HG03066 (cell line): Measurements from ENCODE around the gene CCNYL1.
A peak's percentile ranks its signal among the peaks of the same experiment; 100 is the strongest.
"Not testable (repeated sequence)": the region's sequence is repeated elsewhere in the genome, so short reads cannot be mapped to it uniquely, and the experiment has no call there.

Experiments used
- ATAC-seq: cut with Tn5 transposase; IDR thresholded peaks from one replicate; pipeline ENCODE4 v1.9.1; 2021; ENCODE audit warnings: low read depth; ENCODE audit not compliant: unreplicated experiment

CCNYL1 gene

DNA sequence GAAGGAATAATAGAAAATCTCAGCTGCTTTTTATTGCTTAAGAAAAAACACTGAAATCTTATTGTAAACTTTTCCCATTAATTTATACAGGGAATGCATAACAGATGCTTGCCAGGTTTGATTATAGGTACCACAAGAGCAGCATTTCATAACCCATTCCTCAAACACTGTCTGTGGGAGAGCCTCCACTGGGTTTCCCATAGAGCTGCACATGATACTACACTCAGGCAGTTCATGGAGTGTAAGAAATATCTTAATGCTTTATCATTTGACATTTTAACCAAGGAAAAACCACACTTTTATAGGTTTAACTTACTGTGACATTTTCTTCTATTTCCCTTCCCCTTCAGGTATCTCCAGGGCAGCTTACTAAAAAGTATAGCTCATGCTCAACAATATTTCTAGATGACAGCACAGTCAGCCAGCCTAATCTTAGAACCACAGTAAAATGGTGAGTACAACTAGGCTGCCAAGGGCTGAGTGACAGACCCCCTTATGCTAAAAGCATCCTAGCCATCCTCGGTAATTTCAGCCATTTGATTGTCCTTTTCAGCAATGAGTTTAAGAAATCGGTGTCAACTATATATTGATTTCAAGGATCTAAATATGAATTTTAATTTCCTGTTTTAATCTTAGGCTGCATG is 22.3 kb downstream of the CCNYL1 start:
- ATAC-seq, result no peak

- no peak for ATAC-seq
Observed at GRCh38 chr2:207734264-207734635, 22.8 kb downstream of the CCNYL1 start.

DNA sequence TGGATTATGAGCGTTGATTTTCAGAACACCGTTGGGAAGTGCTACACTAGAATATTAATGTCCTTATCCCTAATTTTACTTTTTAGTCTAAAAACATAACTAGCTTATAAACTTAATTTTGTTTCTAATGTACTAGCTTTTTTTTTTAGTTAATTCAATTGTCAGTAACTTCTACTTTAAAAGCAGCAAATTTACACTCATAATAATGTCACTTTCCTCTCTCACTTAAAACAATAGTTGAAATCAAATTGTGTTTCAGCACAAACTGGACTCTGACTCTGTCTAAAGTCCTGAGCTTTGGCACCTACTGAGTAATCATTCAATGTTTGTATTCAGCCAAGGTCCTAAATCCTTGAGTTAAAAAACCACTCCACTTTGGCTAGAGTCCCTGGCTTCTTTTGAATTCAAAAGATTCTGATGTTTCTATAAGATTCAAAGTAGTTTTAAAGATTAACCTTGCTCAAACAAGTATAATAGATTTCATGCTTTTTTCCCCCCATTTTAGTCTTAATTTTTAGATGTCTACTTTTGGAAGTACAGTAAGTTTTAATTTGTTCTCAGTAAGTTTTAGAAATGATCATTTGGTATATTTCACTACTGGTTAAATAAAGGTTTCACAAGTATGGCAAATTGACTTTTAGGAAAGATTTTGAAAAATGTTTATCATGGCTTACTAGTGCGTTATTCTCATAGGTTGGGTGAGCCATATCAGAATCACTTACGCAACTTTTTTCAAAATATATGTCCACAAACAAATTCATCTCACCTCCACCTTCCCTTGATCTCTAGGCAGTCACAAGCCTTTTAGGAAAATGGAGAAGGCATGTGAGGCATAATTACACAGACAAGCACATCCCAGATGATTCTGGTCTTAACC is 23.4 kb downstream of the CCNYL1 start:
- ATAC-seq, result no peak

DNA sequence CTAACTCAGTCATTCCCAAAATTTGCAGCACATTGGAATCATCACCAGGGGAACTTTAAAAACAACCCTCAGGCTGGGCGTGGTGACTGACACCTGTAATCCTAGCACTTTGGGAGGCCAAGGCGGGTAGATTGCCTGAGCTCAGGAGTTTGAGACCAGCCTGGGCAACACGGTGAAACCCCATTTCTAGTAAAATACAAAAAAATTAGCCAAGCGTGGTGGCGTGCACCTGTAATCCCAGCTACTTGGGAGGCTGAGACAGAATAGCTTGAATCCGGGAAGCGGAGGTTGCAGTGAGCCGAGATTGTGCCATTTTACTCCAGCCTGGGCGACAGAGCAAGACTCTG is 24.0 kb downstream of the CCNYL1 start:
- ATAC-seq, result not testable (repeated sequence)

- ATAC-seq, result no peak
Observed at GRCh38 chr2:207743514-207743913, 32.1 kb downstream of the CCNYL1 start.

DNA sequence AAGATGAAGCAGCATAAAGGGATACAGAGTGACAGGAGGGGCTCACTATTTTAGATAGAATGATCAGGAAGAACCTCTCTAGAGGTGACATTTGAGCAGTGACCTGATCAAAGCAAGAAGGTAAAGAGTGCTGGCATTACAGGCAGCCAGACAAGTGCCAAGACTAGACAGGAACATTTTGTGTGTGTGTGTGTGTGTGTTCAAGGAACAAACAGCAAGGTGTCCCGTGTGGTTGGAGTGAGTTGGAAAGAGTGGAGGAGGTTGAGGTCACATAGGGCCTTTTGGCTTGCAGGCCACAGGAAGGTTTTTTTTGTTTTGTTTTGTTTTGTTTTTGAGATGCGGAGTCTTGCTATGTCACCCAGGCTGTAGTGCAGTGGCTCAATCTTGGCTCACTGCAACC is 32.6 kb downstream of the CCNYL1 start:
- ATAC-seq, result no peak

GRCh38 chr2:207744451-207744850 is 33.0 kb downstream of the CCNYL1 start:
- no peak for ATAC-seq

DNA sequence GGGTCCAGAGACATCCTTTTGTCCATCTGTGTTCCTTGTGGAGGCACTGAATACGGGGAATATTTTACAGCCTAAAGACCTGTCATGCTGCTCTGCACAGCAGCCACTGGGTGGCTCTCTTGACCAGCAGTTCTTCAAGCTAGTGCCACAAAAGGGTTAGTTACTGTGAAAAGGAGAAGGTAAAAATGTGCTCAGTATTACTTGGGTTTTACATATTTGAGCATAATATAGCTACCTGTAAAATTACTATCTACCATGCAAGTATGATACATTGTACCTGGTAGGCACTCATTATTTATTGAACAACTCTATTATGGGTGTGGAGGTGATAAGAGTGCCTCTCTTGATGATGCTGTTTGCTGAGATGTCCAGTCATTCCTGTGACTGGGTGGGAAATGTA is 34.7 kb downstream of the CCNYL1 start:
- peak; percentile 83 for ATAC-seq

- ATAC-seq, result no peak
Observed at GRCh38 chr2:207747653-207748560, 36.5 kb downstream of the CCNYL1 start.

- ATAC-seq, result no peak
Observed at GRCh38 chr2:207748993-207749392, 37.6 kb downstream of the CCNYL1 start.

DNA sequence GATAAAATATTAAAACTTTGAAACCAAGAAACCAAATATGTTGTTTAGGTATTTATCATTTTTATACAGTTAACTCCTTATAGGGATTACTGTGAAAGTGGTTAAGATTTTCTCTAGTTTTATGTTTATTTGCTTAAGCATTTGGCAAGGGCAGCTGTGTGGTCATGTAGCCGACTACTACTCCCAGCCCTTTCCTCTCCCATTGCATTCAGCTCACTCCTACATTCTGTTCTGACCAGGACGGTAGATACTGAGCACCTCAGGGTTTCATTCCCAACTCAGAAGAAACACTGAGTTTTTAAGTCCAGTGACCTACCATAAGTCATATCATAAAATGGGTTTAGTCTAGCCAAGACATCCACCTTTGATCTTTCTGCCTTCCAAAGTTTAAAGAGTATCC is 38.4 kb downstream of the CCNYL1 start:
- no peak for ATAC-seq

GRCh38 chr2:207750345-207750744 is 38.9 kb downstream of the CCNYL1 start:
- no peak for ATAC-seq

DNA sequence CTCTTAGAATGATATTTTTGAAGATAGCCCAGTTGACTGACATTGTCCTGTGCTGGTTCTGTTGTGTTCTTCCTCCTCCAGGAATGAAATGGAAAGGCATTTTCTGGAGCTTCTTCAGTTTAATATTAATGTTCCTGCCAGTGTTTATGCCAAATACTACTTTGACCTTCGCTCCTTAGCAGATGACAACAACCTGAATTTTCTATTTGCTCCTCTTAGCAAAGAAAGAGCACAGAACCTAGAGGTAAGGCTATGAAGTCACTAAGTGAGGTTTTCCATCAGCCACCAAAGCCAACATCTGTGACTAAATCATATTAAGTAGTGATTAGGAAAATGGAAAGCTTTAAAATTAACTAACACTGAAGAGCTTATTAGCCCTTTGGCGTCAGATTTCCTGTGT is 39.4 kb downstream of the CCNYL1 start:
- ATAC-seq, result no peak

DNA sequence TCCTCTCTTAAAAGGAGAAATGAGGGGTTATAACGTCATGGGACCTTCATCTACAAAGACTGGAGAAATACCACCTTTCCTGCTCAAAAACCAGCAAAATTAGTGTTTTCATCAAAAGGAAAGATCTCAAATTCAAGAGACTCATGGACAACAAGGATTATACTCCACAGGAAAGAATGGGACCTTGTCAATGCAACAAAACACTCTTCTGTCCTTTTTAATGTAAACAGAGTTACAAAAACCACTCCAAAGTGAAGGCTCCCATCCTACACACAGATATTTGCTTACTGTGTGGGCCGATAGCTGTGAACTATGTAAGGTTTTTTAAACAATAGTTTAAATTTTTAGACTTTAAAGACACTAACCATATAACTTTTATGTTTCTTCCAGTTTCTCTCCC is 42.2 kb downstream of the CCNYL1 start:
- ATAC-seq, result not testable (repeated sequence)

GRCh38 chr2:207754498-207755383 is 43.3 kb downstream of the CCNYL1 start:
- no peak for ATAC-seq

GRCh38 chr2:207758025-207758424 is 46.6 kb downstream of the CCNYL1 start:
- ATAC-seq, result no peak

- ATAC-seq, result no peak
Observed at GRCh38 chr2:207759890-207760289, 48.5 kb downstream of the CCNYL1 start.

DNA sequence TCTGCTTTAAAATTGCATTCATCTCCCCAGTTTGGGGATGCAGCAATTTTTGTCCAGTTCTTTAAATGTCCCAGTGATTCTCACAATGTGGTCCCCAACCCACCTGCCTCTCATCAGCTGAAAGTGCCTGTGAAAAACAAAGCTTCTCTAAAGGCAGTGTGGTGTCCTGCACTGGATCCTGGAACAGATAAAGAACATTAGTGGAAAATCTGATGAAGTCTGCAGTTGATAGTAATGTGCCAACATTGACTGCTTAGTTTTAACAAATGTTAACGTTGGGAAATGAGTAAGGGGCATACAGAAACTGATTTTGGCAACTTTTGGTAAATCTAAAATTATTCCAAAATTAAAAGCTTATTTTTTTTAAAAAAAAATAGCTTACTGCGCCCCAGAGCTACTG is 49.0 kb downstream of the CCNYL1 start:
- no peak for ATAC-seq

DNA sequence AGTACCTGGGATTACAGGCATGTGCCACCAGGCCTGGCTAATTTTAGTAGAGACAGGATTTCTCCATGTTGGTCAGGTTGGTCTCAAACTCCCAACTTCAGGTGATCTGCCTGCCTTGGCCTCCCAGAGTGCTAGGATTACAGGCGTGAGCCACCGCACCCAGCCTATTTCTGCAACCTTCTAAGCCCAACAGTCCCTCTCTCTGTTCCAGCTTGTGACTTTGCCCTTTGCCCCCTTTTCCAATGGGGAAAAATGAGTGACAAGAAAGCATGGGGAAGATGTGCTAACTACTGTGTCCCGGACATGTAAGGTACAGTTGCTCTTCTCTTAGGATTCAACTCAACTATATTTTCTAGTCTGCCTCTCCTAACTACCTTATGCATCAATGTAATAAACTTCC is 50.0 kb downstream of the CCNYL1 start:
- not testable (repeated sequence) for ATAC-seq

- ATAC-seq, result no peak
Observed at GRCh38 chr2:207762146-207762545, 50.7 kb downstream of the CCNYL1 start.
